ENCODE results near the gene AKNA. TPM values are rescaled to one million over a fixed set of nuclear protein-coding genes. Genes with fewer than 3 reads are reported as not detected.
"Not testable (repeated sequence)": the region's sequence is repeated elsewhere in the genome, so short reads cannot be mapped to it uniquely, and the experiment has no call there.

Gene AKNA
- polyA plus RNA-seq, 1 experiment: 7.0 TPM

GRCh38 chr9:114336157-114336556 is 51.6 kb downstream of the AKNA start:
- TF ChIP-seq CTCF (IDR thresholded peaks at IDR 0.05; ENCODE audit: low read depth, low read length): no peak
- Histone ChIP-seq H3K27ac (ENCODE audit: low read depth, low read length) (no peak overlapping the region), H3K27me3 (ENCODE audit: control insufficient read depth, insufficient read depth, low read length) (no peaks in the 10 kb centered on the region), H3K4me3 (ENCODE audit: low read depth, low read length) (no peak overlapping the region), H3K9me3 (ENCODE audit: control insufficient read depth, insufficient read depth, low read length) (no peaks in the 10 kb centered on the region; the same call in 1 of the 2 replicates)
- CTCF ChIA-PET: interaction anchor here (1.5 kb wide), 1 partner anchor 69 kb away, joined by 4 read pairs; no protein-coding TSS in a partner anchor
- no peak for DNase-seq (ENCODE audit: low read depth, low spot score)
- POLR2A ChIA-PET: no interaction called here

- ChIA-PET CTCF (no interaction called here), POLR2A (no interaction called here)
- Histone ChIP-seq H3K4me3 (ENCODE audit: low read depth, low read length) (no peak overlapping the region), H3K9me3 (ENCODE audit: control insufficient read depth, insufficient read depth, low read length) (no peaks in the 10 kb centered on the region; the same call in 1 of the 2 replicates), H3K27ac (ENCODE audit: low read depth, low read length) (no peak overlapping the region), H3K27me3 (ENCODE audit: control insufficient read depth, insufficient read depth, low read length) (no peaks in the 10 kb centered on the region)
- TF ChIP-seq CTCF (IDR thresholded peaks at IDR 0.05; ENCODE audit: low read depth, low read length): no peak
- DNase-seq (ENCODE audit: low read depth, low spot score): no peak
Measured at GRCh38 chr9:114335745-114336144, 52.0 kb downstream of the AKNA start.

- ChIA-PET CTCF (no interaction called here), POLR2A (no interaction called here)
- TF ChIP-seq CTCF (IDR thresholded peaks at IDR 0.05; ENCODE audit: low read depth, low read length): no peak
Measured at GRCh38 chr9:114334490-114334889, 53.3 kb downstream of the AKNA start.

GRCh38 chr9:114333718-114334117 is 54.1 kb downstream of the AKNA start:
- H3K27ac ChIP-seq (ENCODE audit: low read depth, low read length); H3K4me3 ChIP-seq (ENCODE audit: low read depth, low read length); H3K9me3 ChIP-seq (ENCODE audit: control insufficient read depth, insufficient read depth, low read length); DNase-seq (ENCODE audit: low read depth, low spot score); CTCF ChIA-PET; H3K27me3 ChIP-seq (ENCODE audit: control insufficient read depth, insufficient read depth, low read length); POLR2A ChIA-PET: not testable (repeated sequence)

More at GRCh38 chr9:114334490-114334889, 53.3 kb downstream of the AKNA start:
- H3K27me3 ChIP-seq (ENCODE audit: control insufficient read depth, insufficient read depth, low read length): no peaks in the 10 kb centered on the region
- no peak overlapping the region for H3K27ac ChIP-seq (ENCODE audit: low read depth, low read length)
- no peaks in the 10 kb centered on the region; the same call in 1 of the 2 replicates for H3K9me3 ChIP-seq (ENCODE audit: control insufficient read depth, insufficient read depth, low read length)
- DNase-seq (ENCODE audit: low read depth, low spot score): no peak
- H3K4me3 ChIP-seq (ENCODE audit: low read depth, low read length): no peak overlapping the region

GRCh38 chr9:114332474-114333040 is 55.2 kb downstream of the AKNA start:
- H3K9me3 ChIP-seq (ENCODE audit: control insufficient read depth, insufficient read depth, low read length); H3K27ac ChIP-seq (ENCODE audit: low read depth, low read length); DNase-seq (ENCODE audit: low read depth, low spot score); H3K27me3 ChIP-seq (ENCODE audit: control insufficient read depth, insufficient read depth, low read length); CTCF ChIA-PET; POLR2A ChIA-PET; H3K4me3 ChIP-seq (ENCODE audit: low read depth, low read length): not testable (repeated sequence)

- H3K27me3 ChIP-seq (ENCODE audit: control insufficient read depth, insufficient read depth, low read length); H3K4me3 ChIP-seq (ENCODE audit: low read depth, low read length); H3K9me3 ChIP-seq (ENCODE audit: control insufficient read depth, insufficient read depth, low read length); POLR2A ChIA-PET; CTCF ChIA-PET; H3K27ac ChIP-seq (ENCODE audit: low read depth, low read length); DNase-seq (ENCODE audit: low read depth, low spot score): not testable (repeated sequence)
Measured at GRCh38 chr9:114331229-114332195, 56.3 kb downstream of the AKNA start.

Measured in AG04450 (cell line).